Measurements from ENCODE around the gene MAP3K4. TPM values are rescaled to one million over a fixed set of nuclear protein-coding genes. Genes with fewer than 3 reads are reported as not detected.

Gene MAP3K4
- total RNA-seq, 1 donor from 2014 or later, result 56.7 TPM

DNA sequence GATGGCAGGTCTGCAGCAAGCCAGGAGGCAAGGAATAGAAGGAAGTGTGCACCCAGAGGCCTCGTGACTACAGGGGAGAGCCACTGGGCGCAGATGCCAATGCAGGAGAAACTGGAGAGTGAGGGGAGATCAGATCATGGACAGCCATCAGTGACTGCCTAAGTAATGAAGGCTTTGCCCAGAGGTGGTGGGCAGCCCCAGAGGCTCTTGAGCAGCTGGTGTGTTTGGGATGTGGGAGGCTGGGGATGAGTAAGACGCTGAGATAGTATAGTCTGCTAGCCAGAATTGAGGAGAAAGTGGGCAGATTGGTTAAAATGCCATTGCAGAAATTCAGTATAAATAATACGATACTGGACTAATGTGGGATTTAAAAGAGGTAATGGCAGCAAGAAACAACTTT lies 111.9 kb downstream of the MAP3K4 start:
- TF ChIP-seq CTCF (IDR thresholded peaks at IDR 0.05), result no peak
- TF ChIP-seq POLR2A (IDR thresholded peaks at IDR 0.05), result no peak
- no peak for TF ChIP-seq POLR2AphosphoS5 (IDR thresholded peaks at IDR 0.05; ENCODE audit: insufficient read depth in 1 of 2, low read depth in 1 of 2)
- H3K4me3 ChIP-seq, result no peak overlapping the region
- H3K9me3 ChIP-seq, result no peaks in the 10 kb centered on the region
- no peak overlapping the region for H3K27ac ChIP-seq
- intact Hi-C loops (cut with DNase I), result no loop called here
- peaks cover 0 to 65% of the 10 kb centered on the region in 2 donors for H3K36me3 ChIP-seq
- no peaks in the 10 kb centered on the region for H3K27me3 ChIP-seq
- no peaks in the 10 kb centered on the region for H3K4me1 ChIP-seq
- DNase-seq (ENCODE audit: extremely low spot score in 2 of 2), result no peak

GRCh38 chr6:161104966-161105365 lies 113.4 kb downstream of the MAP3K4 start:
- no peak for TF ChIP-seq POLR2AphosphoS5 (IDR thresholded peaks at IDR 0.05; ENCODE audit: insufficient read depth in 1 of 2, low read depth in 1 of 2)
- TF ChIP-seq CTCF (IDR thresholded peaks at IDR 0.05), result no peak
- TF ChIP-seq POLR2A (IDR thresholded peaks at IDR 0.05), result no peak
- Histone ChIP-seq H3K36me3 (peaks cover 0 to 65% of the 10 kb centered on the region in 2 donors), H3K27ac (no peak overlapping the region), H3K4me1 (no peaks in the 10 kb centered on the region), H3K27me3 (no peaks in the 10 kb centered on the region), H3K9me3 (no peaks in the 10 kb centered on the region), H3K4me3 (no peak overlapping the region)
- no peak for DNase-seq (ENCODE audit: extremely low spot score in 2 of 2)
- intact Hi-C loops (cut with DNase I), result no loop called here

GRCh38 chr6:161105408-161105807 lies 113.8 kb downstream of the MAP3K4 start:
- TF ChIP-seq CTCF (IDR thresholded peaks at IDR 0.05), result no peak
- H3K4me3 ChIP-seq, result no peak overlapping the region
- H3K36me3 ChIP-seq, result peaks cover 0 to 65% of the 10 kb centered on the region in 2 donors
- DNase-seq (ENCODE audit: extremely low spot score in 2 of 2), result no peak
- no peaks in the 10 kb centered on the region for H3K27me3 ChIP-seq
- no peaks in the 10 kb centered on the region for H3K9me3 ChIP-seq
- H3K4me1 ChIP-seq, result no peaks in the 10 kb centered on the region
- H3K27ac ChIP-seq, result no peak overlapping the region
- intact Hi-C loops (cut with DNase I), result no loop called here

DNA sequence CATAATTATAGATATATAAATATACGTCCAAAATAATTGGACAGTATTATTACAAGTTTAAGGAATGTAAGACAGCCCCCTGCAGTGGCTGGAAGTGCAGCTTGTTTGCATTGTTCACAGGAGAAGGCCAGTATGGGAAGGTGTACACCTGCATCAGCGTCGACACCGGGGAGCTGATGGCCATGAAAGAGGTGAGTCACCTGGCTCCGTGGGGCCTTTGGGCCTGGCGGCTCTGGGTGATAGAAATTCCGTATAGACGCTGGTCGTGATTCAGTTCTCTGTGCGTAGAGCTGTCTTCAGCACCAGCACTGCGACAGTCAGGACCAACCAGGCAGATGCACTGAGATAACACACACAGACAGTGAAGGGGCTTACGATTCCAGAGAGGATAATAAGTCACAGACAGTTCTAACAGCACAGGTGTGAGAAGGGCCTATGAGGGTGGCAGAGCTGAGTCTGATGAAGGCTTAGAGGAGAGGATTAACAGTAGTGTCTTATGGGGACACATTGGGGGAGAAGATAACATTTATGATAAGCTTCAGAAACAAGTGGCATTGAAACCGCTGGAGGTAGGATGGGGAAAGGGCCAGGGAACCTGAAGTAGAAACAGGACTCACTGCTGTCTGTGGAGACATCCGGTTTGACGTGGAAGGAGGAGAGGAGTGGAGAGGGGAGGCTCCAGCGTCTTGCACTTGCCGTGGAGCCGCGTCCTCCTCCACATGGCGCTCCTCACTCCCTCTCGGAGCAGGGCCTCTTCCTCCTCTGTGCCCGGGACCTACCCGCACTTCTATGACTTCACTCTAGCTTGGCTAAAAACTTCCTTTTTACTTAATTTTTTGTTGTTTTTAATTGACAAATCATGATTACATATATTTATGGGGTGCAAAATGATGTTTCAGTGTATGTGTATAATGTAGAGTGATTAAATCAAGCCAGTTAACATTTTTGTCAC lies 116.5 kb downstream of the MAP3K4 start:
- intact Hi-C loops (cut with DNase I), result no loop called here
- TF ChIP-seq POLR2A (IDR thresholded peaks at IDR 0.05), result no peak
- TF ChIP-seq CTCF (IDR thresholded peaks at IDR 0.05), result no peak
- no peak for TF ChIP-seq POLR2AphosphoS5 (IDR thresholded peaks at IDR 0.05; ENCODE audit: insufficient read depth in 1 of 2, low read depth in 1 of 2)
- no peaks in the 10 kb centered on the region for H3K27me3 ChIP-seq
- no peaks in the 10 kb centered on the region for H3K9me3 ChIP-seq
- no peak overlapping the region for H3K4me3 ChIP-seq
- DNase-seq (ENCODE audit: extremely low spot score in 2 of 2), result no peak
- no peak overlapping the region for H3K27ac ChIP-seq
- H3K36me3 ChIP-seq, result peaks cover 0 to 72% of the 10 kb centered on the region in 2 donors
- H3K4me1 ChIP-seq, result no peaks in the 10 kb centered on the region

- Histone ChIP-seq H3K27ac (no peak overlapping the region), H3K9me3 (no peaks in the 10 kb centered on the region), H3K27me3 (no peaks in the 10 kb centered on the region), H3K4me1 (no peaks in the 10 kb centered on the region), H3K36me3 (peaks cover 0 to 72% of the 10 kb centered on the region in 2 donors), H3K4me3 (no peak overlapping the region)
- no peak for DNase-seq (ENCODE audit: extremely low spot score in 2 of 2)
- intact Hi-C loops (cut with DNase I), result no loop called here
- no peak for TF ChIP-seq POLR2A (IDR thresholded peaks at IDR 0.05)
- no peak for TF ChIP-seq CTCF (IDR thresholded peaks at IDR 0.05)
- no peak for TF ChIP-seq POLR2AphosphoS5 (IDR thresholded peaks at IDR 0.05; ENCODE audit: insufficient read depth in 1 of 2, low read depth in 1 of 2)
These were observed 117.3 kb downstream of the MAP3K4 start for GRCh38 chr6:161108916-161109315.

All from vagina (tissue), 2 donors.